ENCODE results near the gene UNC93A. TPM values are rescaled to one million over a fixed set of nuclear protein-coding genes. Genes with fewer than 3 reads are reported as not detected.

UNC93A gene
- total and polyA plus RNA-seq, 9 of the 15 experiments (the other 6 are each of a cell fraction or from before 2014, with no cell fraction given): not detected

GRCh38 chr6:167293088-167293589 lies 2.0 kb downstream of the UNC93A start (continued):
- TF ChIP-seq ZNF280A (IDR thresholded peaks at IDR 0.05; ENCODE audit: low read depth, partially characterized antibody) (no peak), ESRRB (CRISPR knock-in tag; IDR thresholded peaks at IDR 0.05; ENCODE audit: borderline replicate concordance) (no peak), HOXB6 (CRISPR knock-in tag; IDR thresholded peaks at IDR 0.05; ENCODE audit: borderline replicate concordance) (no peak)

GRCh38 chr6:167293590-167294091 lies 2.5 kb downstream of the UNC93A start:
- Histone ChIP-seq H3K4me1 (replicated peaks in 1 of 2; ENCODE audit: control insufficient read depth in 2 of 2, insufficient read depth in 2 of 2, low read length in 2 of 2) (no peaks in the 10 kb centered on the region), H3K9me3 (replicated peaks; ENCODE audit: control insufficient read depth, insufficient read depth, low read depth, low read length) (no peaks in the 10 kb centered on the region), H3K4me2 (ENCODE audit: insufficient read depth, low read length) (no peak overlapping the region), H3K79me2 (ENCODE audit: control insufficient read depth, insufficient read depth, low read length) (no peaks in the 10 kb centered on the region), H3K27me3 (ENCODE audit: control insufficient read depth in 2 of 2, insufficient read depth in 2 of 2, low read length in 2 of 2) (peaks cover 21 to 53% of the 10 kb centered on the region in 2 experiments; a peak in 4 of 5 replicates), H3K4me3 (no peak overlapping the region), H3K9me1 (ENCODE audit: control insufficient read depth, insufficient read depth, low read length) (no peaks in the 10 kb centered on the region), H4K20me1 (replicated peaks; ENCODE audit: control insufficient read depth, insufficient read depth, low read length) (0 out of 2 replicates have a peak, but pooled peaks cover 4% of the 10 kb centered on the region), H3K27ac (ENCODE audit: extremely low read depth, low read depth, low read length) (no peak overlapping the region), H3K9ac (ENCODE audit: insufficient read depth in 1 of 2, low read depth in 2 of 2, low read length in 2 of 2) (no peak overlapping the region; a peak in 1 of 4 replicates), H3K36me3 (ENCODE audit: control insufficient read depth, insufficient read depth, low read length) (no peaks in the 10 kb centered on the region), H2AFZ (ENCODE audit: low read depth, low read length) (no peak overlapping the region)
- ATAC-seq (no peak), DNase-seq (ENCODE audit: extremely low read depth in 1 of 4, low spot score in 3 of 4) (no peak), FAIRE-seq (no peak)
- BruUV-seq (replicated peaks): no TSS peak
- intact Hi-C loops (cut with micrococcal nuclease) (no loop called here), in situ Hi-C loops (cut with MboI) (loop anchor here (25.0 kb wide), 1 partner anchor 531 kb away; no protein-coding TSS in a partner anchor)
- 2% methylated on average over 12 of the region's 13 CpGs for WGBS (ENCODE audit: insufficient coverage, low coverage, missing lambda C conversion rate)
- no peak for TF ChIP-seq ZNF395 (CRISPR knock-in tag; IDR thresholded peaks at IDR 0.05)
- TF ChIP-seq RBM25 (IDR thresholded peaks at IDR 0.05; ENCODE audit: low read depth, low read length, severe bottlenecking): no peak
- TF ChIP-seq MECOM (CRISPR knock-in tag; IDR thresholded peaks at IDR 0.05): no peak
- TF ChIP-seq ZNF384 (IDR thresholded peaks at IDR 0.05; ENCODE audit: low read depth, low read length): no peak
- TF ChIP-seq TCF7 (IDR thresholded peaks at IDR 0.05; ENCODE audit: borderline replicate concordance): no peak
- no peak for TF ChIP-seq ZNF444 (CRISPR knock-in tag; IDR thresholded peaks at IDR 0.05)
- no peak for TF ChIP-seq ARHGAP35 (IDR thresholded peaks at IDR 0.05; ENCODE audit: partially characterized antibody)
- no peak for TF ChIP-seq RBM15 (IDR thresholded peaks at IDR 0.05; ENCODE audit: insufficient read depth, low read length)
- no peak for TF ChIP-seq RCOR1 (IDR thresholded peaks at IDR 0.05; ENCODE audit: borderline replicate concordance in 1 of 2, low read depth in 2 of 2, low read length in 2 of 2)
- CTCF ChIA-PET (ENCODE audit: low intra/inter-chr PET ratio): no interaction called here
- POLR2A ChIA-PET: no interaction called here
